GM18520 (cell line): ENCODE measurements around the gene PSMA6.
"Not testable (repeated sequence)": the region's sequence is repeated elsewhere in the genome, so short reads cannot be mapped to it uniquely, and the experiment has no call there.

Source experiments
- ATAC-seq: cut with Tn5 transposase; IDR thresholded peaks from one replicate; pipeline ENCODE4 v1.9.1; 2021; ENCODE audit not compliant: unreplicated experiment

The PSMA6 gene

GRCh38 chr14:35317820-35318219, 25.6 kb downstream of the PSMA6 start:
- no peak for ATAC-seq

GRCh38 chr14:35319509-35319908, 27.3 kb downstream of the PSMA6 start:
- no peak for ATAC-seq

GRCh38 chr14:35320472-35320871, 28.3 kb downstream of the PSMA6 start:
- no peak for ATAC-seq

- ATAC-seq, result no peak
These were observed 34.2 kb downstream of the PSMA6 start for GRCh38 chr14:35326375-35326774.

GRCh38 chr14:35331605-35332516, 39.7 kb downstream of the PSMA6 start:
- peak; percentile 60 for ATAC-seq

- ATAC-seq, result no peak
These were observed 40.5 kb downstream of the PSMA6 start for GRCh38 chr14:35332517-35333263.

- ATAC-seq, result no peak
These were observed 41.1 kb downstream of the PSMA6 start for GRCh38 chr14:35333264-35333730.

GRCh38 chr14:35333797-35334743, 41.9 kb downstream of the PSMA6 start:
- no peak for ATAC-seq

GRCh38 chr14:35335388-35336092, 43.4 kb downstream of the PSMA6 start:
- no peak for ATAC-seq

- not testable (repeated sequence) for ATAC-seq
These were observed 44.0 kb downstream of the PSMA6 start for GRCh38 chr14:35336171-35336493.

GRCh38 chr14:35336494-35337268, 44.5 kb downstream of the PSMA6 start:
- no peak for ATAC-seq

- ATAC-seq, result no peak
These were observed 45.4 kb downstream of the PSMA6 start for GRCh38 chr14:35337269-35338255.

GRCh38 chr14:35338731-35339405, 46.7 kb downstream of the PSMA6 start:
- ATAC-seq, result no peak

- ATAC-seq, result no peak
These were observed 47.7 kb downstream of the PSMA6 start for GRCh38 chr14:35339761-35340406.

- no peak for ATAC-seq
These were observed 48.7 kb downstream of the PSMA6 start for GRCh38 chr14:35340616-35341453.

- no peak for ATAC-seq
These were observed 49.2 kb downstream of the PSMA6 start for GRCh38 chr14:35341454-35341750.
